RWPE2 (cell line): ENCODE measurements around the gene ZDHHC3.

ENCODE experiments used
- ATAC-seq: fragments of 200-7000 bp; cut with Tn5 transposase; 3 replicates; pipeline ENCODE4 v1.9.1; 2021; ENCODE audit warnings: low read depth
- DNase-seq: peaks from one replicate; pipeline ENCODE4 v3.0.0-alpha.2; 2020; ENCODE audit warnings: low spot score
- H3K27ac ChIP-seq: fragments of 450-650 bp; 2 replicates; pipeline ENCODE4 v1.5.1; 2017; ENCODE audit warnings: mild to moderate bottlenecking; ENCODE audit not compliant: poor library complexity, severe bottlenecking
- H3K27me3 ChIP-seq: fragments of 250-450 bp; sonication (Bioruptor Pico); 2 replicates; pipeline ENCODE4 v1.5.1; 2021; ENCODE audit warnings: mild to moderate bottlenecking, moderate library complexity; ENCODE audit not compliant: insufficient read depth, poor library complexity, severe bottlenecking
- H3K36me3 ChIP-seq: fragments of 250-450 bp; sonication (Bioruptor Pico); 2 replicates; pipeline ENCODE4 v1.5.1; 2020; ENCODE audit warnings: low read depth, mild to moderate bottlenecking, moderate library complexity
- H3K4me1 ChIP-seq: fragments of 250-450 bp; sonication (Bioruptor Pico); 2 replicates; pipeline ENCODE4 v1.5.1; 2021; ENCODE audit warnings: mild to moderate bottlenecking, moderate library complexity; ENCODE audit not compliant: insufficient read depth, poor library complexity, severe bottlenecking
- H3K4me3 ChIP-seq: fragments of 250-450 bp; sonication (Bioruptor Pico); 2 replicates; pipeline ENCODE4 v1.5.1; 2021; ENCODE audit warnings: mild to moderate bottlenecking, moderate library complexity; ENCODE audit not compliant: severe bottlenecking
- H3K9me3 ChIP-seq: fragments of 250-450 bp; sonication (Bioruptor Pico); 2 replicates; pipeline ENCODE4 v1.5.1; 2021; ENCODE audit warnings: mild to moderate bottlenecking, moderate library complexity; ENCODE audit not compliant: severe bottlenecking
- CTCF ChIP-seq: fragments of 450-650 bp; IDR thresholded peaks from one replicate; pipeline ENCODE4 v1.5.1; 2017; ENCODE audit warnings: mild to moderate bottlenecking, moderate library complexity; ENCODE audit not compliant: poor library complexity, severe bottlenecking

Gene ZDHHC3

GRCh38 chr3:44992555-44993470 is 16.8 kb upstream of the ZDHHC3 start:
- no peaks in the 10 kb centered on the region for H3K9me3 ChIP-seq
- H3K4me1 ChIP-seq = peaks cover 37% of the 10 kb centered on the region
- no peak overlapping the region for H3K4me3 ChIP-seq
- peak; percentile 79 for DNase-seq
- peak; percentile 69 for TF ChIP-seq CTCF
- H3K36me3 ChIP-seq = peaks cover 68% of the 10 kb centered on the region
- H3K27ac ChIP-seq = peak overlapping the region; percentile 81
- no peaks in the 10 kb centered on the region for H3K27me3 ChIP-seq
- ATAC-seq = peak; percentile 92

- H3K27ac ChIP-seq = peak overlapping the region; percentile 81
- H3K27me3 ChIP-seq = no peaks in the 10 kb centered on the region
- H3K4me1 ChIP-seq = peaks cover 37% of the 10 kb centered on the region
- DNase-seq = no peak
- no peak for ATAC-seq
- H3K36me3 ChIP-seq = peaks cover 53% of the 10 kb centered on the region
- TF ChIP-seq CTCF = no peak
- H3K4me3 ChIP-seq = no peak overlapping the region
- H3K9me3 ChIP-seq = no peaks in the 10 kb centered on the region
These were observed 15.4 kb upstream of the ZDHHC3 start for GRCh38 chr3:44991326-44991725.

GRCh38 chr3:44989636-44990373 is 13.8 kb upstream of the ZDHHC3 start:
- ATAC-seq (no peak), DNase-seq (no peak)
- no peak for TF ChIP-seq CTCF
- no peaks in the 10 kb centered on the region for H3K9me3 ChIP-seq
- H3K4me3 ChIP-seq = no peak overlapping the region
- H3K4me1 ChIP-seq = peaks cover 31% of the 10 kb centered on the region
- no peaks in the 10 kb centered on the region for H3K27me3 ChIP-seq
- no peak overlapping the region for H3K27ac ChIP-seq
- peaks cover 50% of the 10 kb centered on the region for H3K36me3 ChIP-seq

- ATAC-seq = no peak
- H3K36me3 ChIP-seq = peaks cover 50% of the 10 kb centered on the region
- TF ChIP-seq CTCF = no peak
- H3K27ac ChIP-seq = no peak overlapping the region
- no peaks in the 10 kb centered on the region for H3K27me3 ChIP-seq
- H3K9me3 ChIP-seq = no peaks in the 10 kb centered on the region
- no peak for DNase-seq
- peaks cover 31% of the 10 kb centered on the region for H3K4me1 ChIP-seq
- no peak overlapping the region for H3K4me3 ChIP-seq
These were observed 13.2 kb upstream of the ZDHHC3 start for GRCh38 chr3:44989141-44989540.

- H3K27ac ChIP-seq = no peak overlapping the region
- H3K4me1 ChIP-seq = peaks cover 33% of the 10 kb centered on the region
- H3K9me3 ChIP-seq = no peaks in the 10 kb centered on the region
- no peak for DNase-seq
- H3K4me3 ChIP-seq = no peak overlapping the region
- H3K27me3 ChIP-seq = no peaks in the 10 kb centered on the region
- ATAC-seq = no peak
- peaks cover 54% of the 10 kb centered on the region for H3K36me3 ChIP-seq
- peak; percentile 72 for TF ChIP-seq CTCF
These were observed 12.1 kb upstream of the ZDHHC3 start for GRCh38 chr3:44988073-44988472.
